Myocyte (in vitro differentiated cells): Measurements from ENCODE around the gene STAB2. TPM values are rescaled to one million over a fixed set of nuclear protein-coding genes. Genes with fewer than 3 reads are reported as not detected.

ENCODE experiments used
- DNase-seq: peaks from one replicate; pipeline ENCODE4 v3.0.0-alpha.2; 2012; ENCODE audit warnings: low read depth
- total RNA-seq: library from RNA; depleted of rRNA; stranded (reverse); fragments of >200 nt; gene quantifications from 2 replicates; pipeline ENCODE4 v1.2.3, GENCODE V29; 2014

The STAB2 gene
- total RNA-seq, 1 donor from 2014 or later: 1.4 TPM

DNA sequence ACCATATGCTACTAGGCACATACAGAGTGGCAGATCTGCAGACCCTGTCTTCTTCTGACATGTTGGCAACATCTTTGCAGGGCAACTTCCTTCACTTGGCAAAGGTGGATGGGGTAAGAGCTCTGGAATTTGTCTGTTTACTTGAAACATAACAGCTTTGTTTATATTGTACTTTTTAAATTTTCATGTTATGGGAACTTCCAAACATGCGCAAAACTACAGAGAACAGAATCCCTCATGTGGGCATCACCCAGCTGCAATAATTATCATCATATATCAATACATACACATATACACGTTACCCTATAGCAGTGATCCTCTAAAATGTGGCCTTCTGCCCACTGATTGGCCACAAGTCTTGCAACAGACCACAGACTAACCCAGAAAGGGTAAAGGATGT, 103.4 kb downstream of the STAB2 start:
- DNase-seq: no peak

GRCh38 chr12:103691063-103691462, 104.0 kb downstream of the STAB2 start:
- DNase-seq: no peak

DNA sequence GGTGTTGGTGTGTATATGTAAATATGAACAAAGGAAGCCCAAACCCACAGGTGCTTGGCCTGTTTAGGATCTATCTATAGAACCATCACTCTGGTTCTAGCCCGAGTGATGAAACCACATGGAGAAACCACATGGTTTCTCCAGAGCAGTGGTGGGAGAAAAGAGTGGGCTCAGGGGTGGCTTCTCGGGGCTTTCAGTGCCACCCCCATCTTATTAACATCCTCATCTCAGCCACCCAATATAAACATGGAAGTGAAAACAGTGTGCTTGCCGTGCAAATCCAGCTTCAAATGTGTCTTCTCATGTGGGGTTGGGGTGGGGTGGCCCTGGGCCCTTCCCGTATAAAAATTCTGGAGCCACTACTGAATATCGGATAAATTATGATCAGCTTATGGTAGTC, 109.0 kb downstream of the STAB2 start:
- DNase-seq: no peak

DNA sequence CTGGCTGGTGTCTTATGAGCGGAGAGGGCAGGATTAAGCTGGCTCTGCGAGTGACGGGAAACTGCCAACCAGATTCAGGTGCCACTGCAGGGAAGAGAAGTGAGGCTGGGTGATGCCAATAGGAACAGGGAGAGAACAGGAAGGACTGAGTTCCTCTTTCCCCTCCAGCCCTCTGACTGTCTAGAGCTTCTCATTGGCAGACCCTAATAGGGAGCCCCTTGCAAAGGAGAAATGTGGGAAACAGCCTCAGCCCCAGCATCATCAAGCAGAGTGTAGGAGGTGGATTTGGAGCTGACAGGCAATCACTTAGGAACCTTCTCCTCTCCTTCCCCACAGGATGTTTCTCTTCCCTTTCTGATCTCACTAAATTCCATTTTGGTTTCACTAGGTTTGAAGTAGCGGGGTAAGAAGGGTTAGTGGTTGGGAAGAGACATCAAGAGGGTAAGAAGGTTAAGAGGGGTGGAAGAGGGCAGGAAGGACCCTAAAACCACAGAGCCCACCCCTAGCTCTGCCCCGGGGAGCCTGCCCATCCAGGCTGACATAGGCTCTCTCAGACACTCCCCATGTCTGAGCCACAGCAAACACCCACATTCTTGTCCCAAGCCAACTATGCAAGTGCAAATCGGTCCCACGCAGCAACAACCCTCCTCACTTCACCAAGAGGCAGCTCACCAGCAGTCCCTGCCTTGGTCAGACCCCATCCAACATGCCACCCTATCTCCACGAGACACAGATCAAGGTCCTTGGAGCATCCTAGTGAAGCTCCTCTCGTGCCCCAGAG, 111.1 kb downstream of the STAB2 start:
- DNase-seq: no peak

- DNase-seq: no peak
These were observed 111.9 kb downstream of the STAB2 start for GRCh38 chr12:103698752-103699560.

DNA sequence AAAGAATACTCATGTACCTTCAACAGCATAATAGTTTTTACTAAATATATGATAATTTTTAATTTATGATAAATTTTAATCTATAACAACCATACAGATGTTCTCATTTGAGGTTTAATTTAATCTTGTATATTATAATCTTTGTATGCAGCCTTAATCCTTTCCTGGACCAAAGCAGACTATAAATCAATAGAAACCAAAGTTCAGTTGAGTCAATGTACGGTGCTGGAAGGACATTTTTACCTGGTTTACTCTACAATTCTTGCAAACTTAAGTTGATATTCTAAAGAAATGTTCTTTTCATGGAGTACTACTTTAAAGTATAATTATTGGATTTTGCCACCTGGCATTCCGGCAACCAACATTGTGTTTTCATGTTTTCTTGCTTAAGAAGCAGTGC, 118.0 kb downstream of the STAB2 start:
- DNase-seq: no peak

DNA sequence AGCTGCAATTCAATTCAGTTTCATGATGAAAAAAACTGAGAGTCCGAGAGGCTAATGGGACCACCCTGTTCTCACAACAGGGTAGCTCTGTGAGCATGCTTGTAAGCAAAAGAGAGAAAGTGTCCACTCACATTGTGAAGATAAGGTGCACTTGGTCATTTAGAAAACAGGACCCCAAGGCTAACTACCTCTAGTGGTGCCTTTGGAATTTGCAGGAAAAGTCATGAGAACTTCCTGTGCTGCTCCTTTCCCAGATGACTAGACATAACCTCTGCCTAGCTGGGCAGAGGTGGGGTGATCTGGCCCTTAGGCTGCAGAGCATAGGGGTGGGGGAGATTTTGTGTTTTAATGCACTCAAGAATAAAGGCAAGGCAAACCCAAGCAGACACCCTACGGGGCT, 118.9 kb downstream of the STAB2 start:
- no peak for DNase-seq

DNA sequence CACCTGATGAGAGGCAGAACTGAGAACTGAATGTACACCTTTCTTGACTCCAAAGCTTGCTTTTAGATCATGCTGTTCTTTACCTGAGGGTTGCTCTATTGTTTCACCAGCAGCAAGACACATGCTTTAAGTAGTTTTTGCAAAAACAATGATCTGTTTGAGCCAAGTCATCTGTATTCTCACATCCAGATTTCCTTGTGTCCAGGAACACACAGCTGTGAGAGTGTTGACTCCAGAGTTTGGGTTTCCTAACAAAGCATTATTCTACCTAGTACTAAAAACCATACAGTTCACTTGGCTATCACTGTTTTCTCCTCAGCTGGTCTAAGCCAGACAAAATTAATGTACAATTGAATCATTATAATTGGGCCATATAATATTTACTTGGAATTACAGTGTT, 120.4 kb downstream of the STAB2 start:
- no peak for DNase-seq

GRCh38 chr12:103710544-103710943, 123.5 kb downstream of the STAB2 start:
- no peak for DNase-seq

DNA sequence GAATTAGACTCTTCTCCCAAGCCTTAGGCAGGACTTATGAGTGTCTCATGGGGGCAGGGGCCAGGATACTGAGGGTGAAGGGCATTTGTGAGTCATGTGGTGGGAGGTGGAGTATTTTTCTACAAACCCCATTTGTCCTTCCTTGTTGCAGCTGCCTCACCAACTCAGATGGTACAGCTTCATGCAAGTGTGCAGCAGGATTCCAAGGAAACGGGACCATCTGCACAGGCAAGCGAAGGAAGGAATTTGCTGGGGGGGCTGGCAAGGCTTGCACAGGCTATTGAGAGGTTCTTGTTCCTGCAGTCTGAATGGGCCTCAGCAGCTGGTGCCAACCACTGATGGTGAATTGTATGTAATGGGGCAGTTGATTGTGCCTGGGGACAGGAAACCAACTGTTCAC, 125.1 kb downstream of the STAB2 start:
- DNase-seq: peak; percentile 70

GRCh38 chr12:103715494-103715893, 128.4 kb downstream of the STAB2 start:
- DNase-seq: peak; percentile 53

- no peak for DNase-seq
These were observed 129.6 kb downstream of the STAB2 start for GRCh38 chr12:103716517-103717196.

DNA sequence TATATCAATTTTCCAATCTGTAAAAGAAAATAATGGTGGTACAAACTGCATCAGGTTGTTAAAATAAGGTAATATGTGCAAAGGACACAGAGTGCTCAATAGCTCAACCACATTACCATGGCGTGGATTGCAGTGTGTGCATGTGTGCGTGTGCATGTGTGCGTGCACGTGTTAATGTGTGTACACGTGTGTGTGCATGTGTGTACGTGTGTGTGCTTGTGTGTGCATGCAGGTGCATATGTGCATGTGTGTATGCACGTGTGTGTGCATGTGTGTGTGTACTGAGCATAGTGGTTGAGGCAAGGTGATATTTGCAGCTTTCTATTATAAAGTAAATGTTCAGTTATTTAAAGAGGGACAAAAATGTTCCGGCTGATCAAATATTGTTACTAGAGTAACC, 138.3 kb downstream of the STAB2 start:
- no peak for DNase-seq

DNA sequence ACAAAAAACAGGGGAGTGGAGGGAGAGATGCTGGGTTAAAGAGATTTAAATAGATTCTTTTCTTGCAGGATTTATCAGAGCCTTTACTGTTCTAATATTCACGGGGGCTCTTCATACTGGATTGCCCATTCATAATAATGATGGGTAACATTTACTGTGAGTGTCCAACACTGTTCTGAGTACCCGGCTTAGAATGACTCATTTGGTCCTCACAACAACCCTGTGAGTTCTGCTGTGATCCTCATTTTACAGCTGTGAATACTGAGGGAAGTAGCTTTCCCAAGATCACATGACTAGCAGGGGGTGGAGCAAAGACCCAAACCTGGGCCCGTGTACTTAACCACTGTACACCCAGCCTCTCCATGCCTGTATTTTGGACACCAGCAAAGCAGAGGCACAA, 140.6 kb downstream of the STAB2 start:
- no peak for DNase-seq

DNA sequence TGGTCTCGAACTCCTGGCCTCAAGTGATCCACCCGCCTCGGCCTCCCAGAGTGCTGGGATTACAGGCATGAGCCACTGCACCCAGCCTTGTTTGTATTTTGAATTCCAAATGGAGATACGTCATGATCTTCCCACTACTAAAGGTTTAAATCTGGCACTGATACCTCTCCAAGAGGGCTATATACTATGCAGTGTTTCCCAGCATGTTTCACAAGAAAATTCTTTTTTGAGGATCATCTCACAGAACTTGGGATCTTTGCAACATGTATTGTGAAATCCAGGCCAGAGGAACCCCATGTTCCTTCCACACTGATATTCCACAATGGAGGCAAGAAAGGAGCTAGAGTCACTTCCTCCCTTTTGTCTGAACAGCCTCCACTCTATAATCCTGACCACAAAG, 141.2 kb downstream of the STAB2 start:
- no peak for DNase-seq

GRCh38 chr12:103729499-103729898, 142.4 kb downstream of the STAB2 start:
- DNase-seq: no peak

- no peak for DNase-seq
These were observed 144.5 kb downstream of the STAB2 start for GRCh38 chr12:103731539-103731938.

GRCh38 chr12:103734863-103735262, 147.8 kb downstream of the STAB2 start:
- DNase-seq: no peak

DNA sequence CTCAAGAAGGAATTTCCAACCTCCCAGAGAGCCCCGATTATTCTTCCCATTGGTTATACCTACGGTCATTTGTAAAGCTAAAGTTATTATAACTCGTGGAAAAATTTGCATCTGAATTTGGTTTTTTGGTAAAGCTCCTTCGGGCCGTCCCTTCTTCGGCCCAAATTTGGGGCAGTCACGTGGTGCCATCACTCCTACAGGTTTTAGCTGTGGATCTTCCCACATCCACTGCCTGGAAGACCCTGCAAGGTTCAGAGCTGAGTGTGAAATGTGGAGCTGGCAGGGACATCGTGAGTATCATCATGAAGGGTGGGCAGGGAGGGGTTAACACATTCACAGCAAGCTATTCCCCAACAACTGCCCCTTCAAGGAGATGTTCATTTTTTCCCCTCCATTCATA, 148.2 kb downstream of the STAB2 start:
- no peak for DNase-seq

DNA sequence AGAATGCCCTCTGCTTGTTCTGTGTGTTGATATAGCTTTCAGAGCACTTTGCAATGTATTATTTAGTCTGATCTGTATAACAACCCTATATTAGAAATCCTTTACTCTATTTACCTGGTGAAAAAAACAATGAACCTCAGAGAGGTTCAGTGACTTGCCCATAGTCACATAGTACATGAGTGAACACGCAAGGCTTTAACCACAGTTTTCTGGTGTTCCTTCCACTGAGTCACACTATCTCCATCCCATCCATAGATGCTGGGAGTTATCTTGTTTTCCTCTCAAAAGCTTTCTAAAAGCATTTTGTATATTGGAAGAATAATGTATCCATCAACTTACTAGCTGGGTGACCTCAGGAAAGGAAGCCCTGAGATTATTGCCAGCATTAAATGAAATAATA, 149.5 kb downstream of the STAB2 start:
- DNase-seq: no peak

GRCh38 chr12:103737881-103738280, 150.8 kb downstream of the STAB2 start:
- no peak for DNase-seq

GRCh38 chr12:103742349-103742932, 155.4 kb downstream of the STAB2 start:
- DNase-seq: peak; percentile 24
